ENCODE measurements around the gene COL8A1.

The COL8A1 gene

DNA sequence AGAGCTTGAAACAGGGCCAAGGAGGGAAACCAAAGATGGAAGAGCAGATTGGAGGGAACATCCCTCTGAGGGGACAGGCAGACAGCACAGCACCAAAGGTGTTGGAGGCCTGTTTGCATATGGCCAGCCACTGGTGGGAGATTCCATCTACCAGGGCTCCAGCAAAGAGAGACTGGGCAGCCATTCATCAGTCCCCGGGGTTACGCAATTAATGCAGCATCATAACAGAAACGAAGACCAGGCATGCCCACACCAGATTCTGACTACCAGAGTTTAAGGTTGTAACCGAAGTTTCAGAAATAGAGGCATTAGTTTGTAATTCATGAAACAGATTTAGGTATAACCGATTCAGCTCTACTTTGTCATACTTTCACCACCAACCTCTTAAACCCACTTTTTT lies 58.1 kb downstream of the COL8A1 start:
- DNase-seq (ENCODE audit: insufficient read length, low spot score), result no peak
- FAIRE-seq, result no peak
- TF ChIP-seq POU2F2 (IDR thresholded peaks at IDR 0.05; ENCODE audit: low read depth, low read length) (no peak), POLR2A (IDR thresholded peaks at IDR 0.05; ENCODE audit: low read depth, low read length) (no peak), PAX5 (IDR thresholded peaks at IDR 0.05; ENCODE audit: insufficient read depth, low read length, severe bottlenecking) (no peak), POLR2AphosphoS5 (IDR thresholded peaks at IDR 0.05; ENCODE audit: low read depth, low read length) (no peak), SPI1 (IDR thresholded peaks at IDR 0.05; ENCODE audit: low read depth, low read length) (no peak), TAF1 (IDR thresholded peaks at IDR 0.05; ENCODE audit: low read depth, low read length) (no peak)

DNA sequence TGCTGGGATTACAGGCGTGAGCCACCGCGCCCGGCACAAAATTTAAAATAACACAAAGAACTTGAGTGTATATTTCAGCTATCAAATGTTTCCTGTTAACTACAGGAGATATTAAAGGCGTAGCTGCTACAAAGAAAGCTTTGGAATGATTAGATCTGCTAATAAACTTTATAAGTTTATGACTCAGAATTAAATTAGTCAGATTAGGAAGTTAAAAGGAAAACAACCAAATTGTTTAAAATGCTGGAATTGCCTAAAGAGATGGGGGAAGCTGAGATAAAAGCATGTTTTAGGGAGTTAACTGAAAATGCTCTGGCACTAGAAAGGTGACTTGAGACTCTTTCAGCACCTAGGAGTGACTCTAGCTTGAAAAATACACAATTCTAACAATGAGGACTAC lies 58.9 kb downstream of the COL8A1 start:
- TF ChIP-seq PAX5 (IDR thresholded peaks at IDR 0.05; ENCODE audit: insufficient read depth, low read length, severe bottlenecking) (no peak), POU2F2 (IDR thresholded peaks at IDR 0.05; ENCODE audit: low read depth, low read length) (no peak)
- FAIRE-seq (no peak), DNase-seq (ENCODE audit: insufficient read length, low spot score) (no peak)

DNA sequence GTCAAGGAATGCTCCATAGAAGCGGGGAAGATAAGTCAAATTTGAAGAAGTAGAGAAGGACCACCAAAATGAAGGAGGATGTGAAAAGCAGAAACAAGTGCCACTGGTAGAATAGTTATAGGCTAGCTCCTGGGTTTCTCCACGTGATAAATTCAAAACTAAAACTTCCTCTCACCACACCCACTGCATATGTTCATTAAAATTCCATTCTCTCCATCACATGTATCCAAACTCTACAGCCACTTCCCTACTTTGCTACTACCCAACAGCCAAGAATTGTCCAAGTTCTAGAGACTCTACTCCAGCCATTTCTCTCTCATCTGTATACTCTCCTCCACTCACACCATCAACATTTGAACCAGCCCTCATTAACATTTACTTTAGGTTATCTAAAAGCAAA lies 60.5 kb downstream of the COL8A1 start:
- DNase-seq (ENCODE audit: insufficient read length, low spot score) (no peak), FAIRE-seq (no peak)
- TF ChIP-seq PAX5 (IDR thresholded peaks at IDR 0.05; ENCODE audit: insufficient read depth, low read length, severe bottlenecking), result no peak
- TF ChIP-seq SPI1 (IDR thresholded peaks at IDR 0.05; ENCODE audit: low read depth, low read length), result no peak
- TF ChIP-seq POLR2A (IDR thresholded peaks at IDR 0.05; ENCODE audit: low read depth, low read length), result no peak
- no peak for TF ChIP-seq TAF1 (IDR thresholded peaks at IDR 0.05; ENCODE audit: low read depth, low read length)
- no peak for TF ChIP-seq POLR2AphosphoS5 (IDR thresholded peaks at IDR 0.05; ENCODE audit: low read depth, low read length)
- no peak for TF ChIP-seq POU2F2 (IDR thresholded peaks at IDR 0.05; ENCODE audit: low read depth, low read length)

DNA sequence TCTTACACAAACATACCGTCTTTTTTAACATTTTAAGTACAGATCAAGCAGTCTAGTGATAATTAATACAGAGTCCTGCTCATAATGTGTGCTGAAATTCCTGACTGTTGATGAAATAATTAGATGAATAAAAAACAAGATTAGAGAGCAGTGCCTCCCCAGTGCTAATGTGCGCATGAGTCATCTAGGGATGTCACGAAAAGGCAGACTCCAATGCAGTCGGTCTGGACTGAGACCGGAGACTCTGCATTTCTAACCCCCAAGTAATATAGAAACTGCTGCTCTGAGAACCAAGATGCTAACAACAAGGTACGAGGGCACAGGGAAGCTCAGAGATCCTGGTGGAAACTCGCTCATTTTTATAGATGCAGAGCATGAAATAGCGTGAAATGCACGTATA lies 61.4 kb downstream of the COL8A1 start:
- no peak for FAIRE-seq
- no peak for DNase-seq (ENCODE audit: insufficient read length, low spot score)
- TF ChIP-seq POU2F2 (IDR thresholded peaks at IDR 0.05; ENCODE audit: low read depth, low read length) (no peak), TAF1 (IDR thresholded peaks at IDR 0.05; ENCODE audit: low read depth, low read length) (no peak), POLR2A (IDR thresholded peaks at IDR 0.05; ENCODE audit: low read depth, low read length) (no peak), SPI1 (IDR thresholded peaks at IDR 0.05; ENCODE audit: low read depth, low read length) (no peak), POLR2AphosphoS5 (IDR thresholded peaks at IDR 0.05; ENCODE audit: low read depth, low read length) (no peak), PAX5 (IDR thresholded peaks at IDR 0.05; ENCODE audit: insufficient read depth, low read length, severe bottlenecking) (no peak)

DNA sequence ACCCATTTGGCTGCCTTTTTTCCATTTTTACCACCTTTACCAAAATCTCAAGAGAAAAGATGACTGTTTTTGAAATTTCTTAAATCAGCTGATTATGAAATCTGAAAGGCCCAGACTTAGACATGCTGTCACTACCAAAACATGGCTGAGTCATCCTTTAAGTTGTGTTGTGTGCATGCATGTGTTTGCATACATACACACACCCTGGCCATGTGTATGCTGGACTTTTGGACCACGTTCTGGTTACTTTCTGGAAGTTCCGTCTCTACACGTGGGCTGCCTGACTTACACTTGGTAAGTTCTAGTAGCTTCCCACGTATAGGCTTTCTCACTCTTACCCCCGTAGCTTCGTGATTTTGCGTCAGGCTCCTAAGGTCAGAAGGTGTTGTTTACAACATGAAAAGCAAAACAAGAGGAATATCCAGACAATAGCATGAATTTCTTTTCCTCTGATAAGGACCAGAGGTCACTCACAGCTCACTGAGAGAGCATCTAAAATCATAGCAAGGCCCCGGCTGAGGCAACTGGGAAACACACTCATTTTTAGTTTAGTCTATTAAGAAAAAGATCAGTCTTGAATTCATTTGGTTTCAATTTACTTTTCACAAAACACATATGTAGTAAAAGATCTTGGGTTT lies 62.4 kb downstream of the COL8A1 start:
- DNase-seq (ENCODE audit: insufficient read length, low spot score) (no peak), FAIRE-seq (no peak)
- no peak for TF ChIP-seq TAF1 (IDR thresholded peaks at IDR 0.05; ENCODE audit: low read depth, low read length)
- no peak for TF ChIP-seq POLR2AphosphoS5 (IDR thresholded peaks at IDR 0.05; ENCODE audit: low read depth, low read length)
- no peak for TF ChIP-seq SPI1 (IDR thresholded peaks at IDR 0.05; ENCODE audit: low read depth, low read length)
- no peak for TF ChIP-seq POLR2A (IDR thresholded peaks at IDR 0.05; ENCODE audit: low read depth, low read length)
- TF ChIP-seq PAX5 (IDR thresholded peaks at IDR 0.05; ENCODE audit: insufficient read depth, low read length, severe bottlenecking), result no peak
- TF ChIP-seq POU2F2 (IDR thresholded peaks at IDR 0.05; ENCODE audit: low read depth, low read length), result no peak

DNA sequence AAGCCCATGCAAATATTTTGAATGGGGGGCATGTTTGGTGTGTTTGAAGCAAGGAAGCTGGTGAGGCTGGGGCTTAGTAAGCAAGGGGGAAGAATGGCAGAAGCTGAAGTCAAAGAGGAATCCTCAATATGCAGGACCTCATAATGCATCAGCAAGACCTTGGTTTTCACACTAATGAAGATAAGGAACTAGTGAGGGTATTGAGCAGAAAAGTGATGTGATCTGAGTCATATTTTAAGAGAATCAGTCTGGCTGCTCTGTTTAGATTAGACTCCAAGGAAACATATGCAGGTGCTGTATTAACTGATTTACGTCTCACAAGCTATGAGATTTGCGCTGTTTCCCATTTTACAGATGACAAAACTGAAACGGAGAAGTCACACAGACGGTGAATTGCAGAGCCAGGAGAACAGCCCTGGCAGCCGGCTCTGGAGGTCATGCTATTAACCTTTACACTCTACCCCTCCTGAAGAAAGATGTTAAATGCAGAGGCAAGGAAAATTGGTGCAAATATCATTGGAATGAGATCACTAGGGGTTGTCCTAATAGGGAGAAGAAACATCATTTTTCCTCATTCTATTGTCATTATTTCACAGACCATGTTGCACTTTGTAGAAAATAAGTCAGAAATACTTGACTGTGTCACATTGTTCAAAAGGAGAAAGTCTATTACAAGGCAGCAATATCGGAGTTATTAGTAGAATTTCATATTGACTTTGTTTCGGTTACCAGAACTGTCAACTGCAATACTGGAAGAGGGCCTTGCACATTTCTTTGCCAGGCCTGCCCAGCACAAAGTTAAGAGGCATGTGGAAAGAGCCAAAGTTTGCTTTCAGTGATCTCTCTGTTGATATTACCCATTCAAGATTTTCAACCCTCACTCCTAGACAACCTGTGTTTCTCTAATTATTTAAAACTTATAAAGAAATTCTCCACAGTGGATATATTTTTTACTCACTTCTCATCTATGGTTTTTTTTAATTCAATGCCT lies 64.9 kb downstream of the COL8A1 start:
- FAIRE-seq (no peak), DNase-seq (ENCODE audit: insufficient read length, low spot score) (no peak)
- no peak for TF ChIP-seq SPI1 (IDR thresholded peaks at IDR 0.05; ENCODE audit: low read depth, low read length)
- no peak for TF ChIP-seq POLR2A (IDR thresholded peaks at IDR 0.05; ENCODE audit: low read depth, low read length)
- TF ChIP-seq TAF1 (IDR thresholded peaks at IDR 0.05; ENCODE audit: low read depth, low read length), result no peak
- no peak for TF ChIP-seq POU2F2 (IDR thresholded peaks at IDR 0.05; ENCODE audit: low read depth, low read length)
- TF ChIP-seq PAX5 (IDR thresholded peaks at IDR 0.05; ENCODE audit: insufficient read depth, low read length, severe bottlenecking), result no peak
- no peak for TF ChIP-seq POLR2AphosphoS5 (IDR thresholded peaks at IDR 0.05; ENCODE audit: low read depth, low read length)

DNA sequence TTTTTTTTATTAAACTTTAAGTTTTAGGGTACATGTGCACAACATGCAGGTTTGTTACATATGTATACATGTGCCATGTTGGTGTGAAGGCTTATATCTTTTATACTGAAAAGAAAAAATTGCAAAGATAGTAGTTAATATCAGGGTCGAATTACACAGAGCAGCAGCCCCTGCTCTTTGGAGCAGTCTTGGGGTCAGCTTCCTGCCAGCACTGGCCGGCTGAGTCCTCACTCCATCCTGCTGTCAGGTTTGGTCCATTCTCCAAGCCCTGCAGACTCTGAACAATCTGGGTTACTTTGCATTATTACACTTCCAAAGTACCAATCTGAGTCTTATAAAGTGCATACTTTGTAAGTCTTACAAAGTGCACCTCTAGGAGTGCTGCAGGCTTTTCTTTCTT lies 66.0 kb downstream of the COL8A1 start:
- FAIRE-seq (no peak), DNase-seq (ENCODE audit: insufficient read length, low spot score) (no peak)
- TF ChIP-seq SPI1 (IDR thresholded peaks at IDR 0.05; ENCODE audit: low read depth, low read length) (no peak), POLR2AphosphoS5 (IDR thresholded peaks at IDR 0.05; ENCODE audit: low read depth, low read length) (no peak), PAX5 (IDR thresholded peaks at IDR 0.05; ENCODE audit: insufficient read depth, low read length, severe bottlenecking) (no peak), POU2F2 (IDR thresholded peaks at IDR 0.05; ENCODE audit: low read depth, low read length) (no peak), POLR2A (IDR thresholded peaks at IDR 0.05; ENCODE audit: low read depth, low read length) (no peak), TAF1 (IDR thresholded peaks at IDR 0.05; ENCODE audit: low read depth, low read length) (no peak)

DNA sequence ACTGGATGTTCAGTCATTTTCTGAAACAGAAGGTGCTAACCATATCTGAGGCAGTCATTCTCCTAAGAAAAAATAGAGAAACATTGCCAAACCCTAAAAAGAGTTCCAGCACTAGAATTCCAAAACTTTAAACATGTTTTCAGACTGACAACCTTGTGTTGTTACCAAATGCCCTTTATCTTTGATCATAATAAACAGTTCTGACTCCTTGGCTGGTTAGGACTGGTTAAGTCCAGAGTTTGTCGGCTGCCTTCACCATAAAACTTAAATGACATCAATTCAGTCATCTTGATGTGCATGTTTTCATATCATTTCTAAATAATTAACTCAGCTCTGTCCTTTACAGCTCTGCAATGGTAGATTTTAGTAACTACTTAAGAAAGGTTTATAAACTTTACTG lies 68.0 kb downstream of the COL8A1 start:
- FAIRE-seq (no peak), DNase-seq (ENCODE audit: insufficient read length, low spot score) (no peak)
- no peak for TF ChIP-seq TAF1 (IDR thresholded peaks at IDR 0.05; ENCODE audit: low read depth, low read length)
- no peak for TF ChIP-seq POLR2A (IDR thresholded peaks at IDR 0.05; ENCODE audit: low read depth, low read length)
- no peak for TF ChIP-seq POU2F2 (IDR thresholded peaks at IDR 0.05; ENCODE audit: low read depth, low read length)
- no peak for TF ChIP-seq POLR2AphosphoS5 (IDR thresholded peaks at IDR 0.05; ENCODE audit: low read depth, low read length)
- TF ChIP-seq SPI1 (IDR thresholded peaks at IDR 0.05; ENCODE audit: low read depth, low read length), result no peak
- no peak for TF ChIP-seq PAX5 (IDR thresholded peaks at IDR 0.05; ENCODE audit: insufficient read depth, low read length, severe bottlenecking)

DNA sequence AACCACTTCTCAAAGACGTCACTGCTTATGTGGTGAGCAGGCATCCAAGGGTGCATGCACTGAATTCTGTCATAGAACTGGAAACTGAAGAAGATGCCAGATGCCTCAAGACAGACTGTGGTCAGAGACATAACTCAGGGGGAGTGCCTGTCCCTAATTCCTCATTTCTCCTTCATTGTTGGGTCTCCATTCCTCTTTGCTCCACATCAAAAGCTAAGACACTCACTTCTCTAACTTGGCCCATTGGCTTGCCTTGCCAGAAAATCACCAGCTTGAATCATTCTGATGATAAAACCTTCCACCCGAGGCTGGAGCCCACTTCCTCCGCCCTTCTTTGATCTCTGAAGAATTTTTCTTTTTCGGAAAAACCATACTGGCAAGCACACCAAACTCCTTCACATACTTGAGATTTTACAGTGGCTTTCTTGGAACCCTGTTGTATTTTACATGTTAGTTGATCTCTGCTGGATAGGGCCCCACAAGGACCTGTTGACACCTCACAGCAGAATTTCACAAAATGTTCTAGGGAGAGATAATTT lies 69.9 kb downstream of the COL8A1 start:
- FAIRE-seq (no peak), DNase-seq (ENCODE audit: insufficient read length, low spot score) (no peak)
- TF ChIP-seq SPI1 (IDR thresholded peaks at IDR 0.05; ENCODE audit: low read depth, low read length), result no peak
- no peak for TF ChIP-seq POLR2AphosphoS5 (IDR thresholded peaks at IDR 0.05; ENCODE audit: low read depth, low read length)
- TF ChIP-seq POU2F2 (IDR thresholded peaks at IDR 0.05; ENCODE audit: low read depth, low read length), result no peak
- TF ChIP-seq POLR2A (IDR thresholded peaks at IDR 0.05; ENCODE audit: low read depth, low read length), result no peak
- no peak for TF ChIP-seq PAX5 (IDR thresholded peaks at IDR 0.05; ENCODE audit: insufficient read depth, low read length, severe bottlenecking)
- no peak for TF ChIP-seq TAF1 (IDR thresholded peaks at IDR 0.05; ENCODE audit: low read depth, low read length)
